Prostate gland (tissue), 2 donors: Measurements from ENCODE around the gene OTUD4. TPM values are rescaled to one million over a fixed set of nuclear protein-coding genes. Genes with fewer than 3 reads are reported as not detected.

ENCODE experiments used
- DNase-seq: peaks from one replicate; pipeline ENCODE4 v3.0.0-alpha.2; 2019; ENCODE audit warnings: low spot score
- H3K27ac ChIP-seq, 2 donors: fragments of 200-600 bp; sonication (generic); 2 replicates each; pipeline ENCODE4 v1.5.1; 2017 to 2019
- H3K27me3 ChIP-seq: fragments of 200-600 bp; sonication (generic); replicated peaks from 2 replicates; pipeline ENCODE4 v1.5.1; 2019; ENCODE audit not compliant: insufficient read depth
- H3K36me3 ChIP-seq, 2 donors: fragments of 200-600 bp; sonication (generic); 1 replicate in 1 of 2; 2 replicates in 1 of 2; pipeline versions ENCODE4 v1.5.1 to v1.8.1; 2017 to 2019
- H3K4me1 ChIP-seq: fragments of 200-600 bp; sonication (generic); replicated peaks from 2 replicates; pipeline ENCODE4 v1.5.1; 2019
- H3K4me3 ChIP-seq, 2 donors: fragments of 200-600 bp; sonication (generic); 2 replicates each; pipeline ENCODE4 v1.5.1; 2017 to 2019
- H3K9me3 ChIP-seq: fragments of 200-600 bp; sonication (generic); 2 replicates; pipeline ENCODE4 v1.5.1; 2017
- CTCF ChIP-seq, 4 experiments: fragments of 200-600 bp in 2 of 4; fragments of 450-650 bp in 2 of 4; sonication (generic) in 2 of 4; IDR thresholded peaks; 1 replicate in 3 of 4; 2 replicates in 1 of 4; pipeline ENCODE4 v1.5.1; 2016 to 2019; ENCODE audit warnings: antibody characterized with exemption in 4 of 4, mild to moderate bottlenecking in 2 of 4, moderate library complexity in 2 of 4
- POLR2A ChIP-seq: fragments of 450-650 bp; IDR thresholded peaks from one replicate; pipeline ENCODE4 v1.6.1; 2016; ENCODE audit warnings: antibody characterized with exemption, mild to moderate bottlenecking
- POLR2AphosphoS5 ChIP-seq: sonication (generic); formaldehyde crosslinking; IDR thresholded peaks from one replicate; pipeline ENCODE4 v1.6.1; 2017; ENCODE audit warnings: antibody characterized with exemption
- WGBS: methylation state at CpG from one replicate; pipeline ENCODE4 v1.1.5; 2018; 5-methylcytosine and 5-hydroxymethylcytosine counted together
- intact Hi-C: fragments of 100-400 bp; cut with DNase I; formaldehyde crosslinking; loops from one replicate; pipeline ENCODE4 v1.14.2; 2022
- total RNA-seq, 2 donors: library from RNA; depleted of rRNA; stranded (reverse); fragments of >200 nt; gene quantifications; one replicate each; pipeline ENCODE4 v1.1.0, GENCODE V29; 2016

The OTUD4 gene
- total RNA-seq, 2 donors from 2014 or later: 22.2 to 43.2 TPM

- TF ChIP-seq CTCF (IDR thresholded peaks at IDR 0.05) (no peak), POLR2AphosphoS5 (no peak), POLR2A (no peak)
- Histone ChIP-seq H3K9me3 (no peaks in the 10 kb centered on the region), H3K36me3 (peaks cover 4 to 8% of the 10 kb centered on the region in 2 donors), H3K4me1 (no peaks in the 10 kb centered on the region), H3K4me3 (no peak overlapping the region), H3K27ac (no peak overlapping the region), H3K27me3 (no peaks in the 10 kb centered on the region)
- intact Hi-C loops: no loop called here
- no peak for DNase-seq
These were observed 72.3 kb downstream of the OTUD4 start for GRCh38 chr4:145108128-145108527.

GRCh38 chr4:145107126-145107525 is 73.3 kb downstream of the OTUD4 start:
- intact Hi-C loops: no loop called here
- no peaks in the 10 kb centered on the region for H3K4me1 ChIP-seq
- no peak for DNase-seq
- no peaks in the 10 kb centered on the region for H3K27me3 ChIP-seq
- H3K27ac ChIP-seq: no peak overlapping the region
- H3K9me3 ChIP-seq: no peaks in the 10 kb centered on the region
- TF ChIP-seq POLR2A (no peak), POLR2AphosphoS5 (no peak), CTCF (IDR thresholded peaks at IDR 0.05) (no peak)
- WGBS: 50% methylated on average over 2 of the region's 2 CpGs
- no peak overlapping the region for H3K4me3 ChIP-seq
- peaks cover 4 to 8% of the 10 kb centered on the region in 2 donors for H3K36me3 ChIP-seq

- no peak for DNase-seq
- H3K27ac ChIP-seq: no peak overlapping the region
- no peaks in the 10 kb centered on the region for H3K4me1 ChIP-seq
- no peaks in the 10 kb centered on the region for H3K27me3 ChIP-seq
- 89% methylated on average over 3 of the region's 3 CpGs for WGBS
- no peaks in the 10 kb centered on the region for H3K36me3 ChIP-seq
- intact Hi-C loops: no loop called here
- TF ChIP-seq POLR2A (no peak), POLR2AphosphoS5 (no peak), CTCF (IDR thresholded peaks at IDR 0.05) (no peak)
- H3K4me3 ChIP-seq: no peak overlapping the region
- no peaks in the 10 kb centered on the region for H3K9me3 ChIP-seq
These were observed 76.9 kb downstream of the OTUD4 start for GRCh38 chr4:145103496-145103895.

- Histone ChIP-seq H3K9me3 (no peaks in the 10 kb centered on the region), H3K4me3 (no peak overlapping the region), H3K4me1 (no peaks in the 10 kb centered on the region), H3K27me3 (no peaks in the 10 kb centered on the region), H3K27ac (no peak overlapping the region), H3K36me3 (no peaks in the 10 kb centered on the region)
- intact Hi-C loops: no loop called here
- TF ChIP-seq POLR2AphosphoS5 (no peak), POLR2A (no peak), CTCF (IDR thresholded peaks at IDR 0.05) (no peak)
- WGBS: 82% methylated on average over 2 of the region's 2 CpGs
- DNase-seq: no peak
These were observed 77.8 kb downstream of the OTUD4 start for GRCh38 chr4:145102619-145103018.

DNA sequence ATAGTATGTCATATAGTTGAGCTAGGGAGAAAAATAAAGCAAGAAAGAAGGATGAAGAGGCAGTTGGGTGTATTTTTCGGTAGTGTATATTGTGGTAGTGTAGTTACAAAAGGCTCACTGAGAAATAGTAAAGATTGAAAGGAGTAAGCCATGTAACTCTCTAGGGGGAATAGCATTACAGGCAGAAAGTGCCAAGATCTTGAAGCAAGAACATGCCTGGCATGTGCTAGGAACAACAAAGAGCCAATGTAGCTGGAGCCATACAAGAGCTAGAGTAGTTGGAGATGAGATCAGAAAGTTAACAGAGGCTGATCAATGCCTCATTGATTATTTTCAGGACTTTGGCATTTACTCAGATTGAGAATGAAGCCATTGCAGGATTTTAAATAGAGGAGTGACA is 79.3 kb downstream of the OTUD4 start:
- H3K4me1 ChIP-seq: peaks cover 4% of the 10 kb centered on the region
- intact Hi-C loops: no loop called here
- no peak overlapping the region for H3K27ac ChIP-seq
- no peaks in the 10 kb centered on the region for H3K27me3 ChIP-seq
- H3K4me3 ChIP-seq: no peak overlapping the region
- no peak for DNase-seq
- TF ChIP-seq POLR2AphosphoS5: no peak
- no peak for TF ChIP-seq POLR2A
- TF ChIP-seq CTCF (IDR thresholded peaks at IDR 0.05): no peak
- H3K9me3 ChIP-seq: no peaks in the 10 kb centered on the region
- H3K36me3 ChIP-seq: no peaks in the 10 kb centered on the region
- WGBS: 100% methylated on average over 1 of the region's 1 CpG
